GM18499 (cell line): Measurements from ENCODE around the gene PRDX1.
"Not testable (repeated sequence)": the region's sequence is repeated elsewhere in the genome, so short reads cannot be mapped to it uniquely, and the experiment has no call there.

Experiments
- ATAC-seq: cut with Tn5 transposase; IDR thresholded peaks from one replicate; pipeline ENCODE4 v1.9.1; 2021; ENCODE audit warnings: moderate number of reproducible peaks; ENCODE audit not compliant: insufficient read depth, unreplicated experiment

PRDX1 gene

GRCh38 chr1:45477646-45478045 lies 44.0 kb downstream of the PRDX1 start:
- ATAC-seq, result no peak

- not testable (repeated sequence) for ATAC-seq
Observed at GRCh38 chr1:45474194-45474593, 47.5 kb downstream of the PRDX1 start.

GRCh38 chr1:45473302-45473701 lies 48.4 kb downstream of the PRDX1 start:
- ATAC-seq, result no peak

- no peak for ATAC-seq
Observed at GRCh38 chr1:45470306-45470798, 51.3 kb downstream of the PRDX1 start.

GRCh38 chr1:45467353-45467752 lies 54.3 kb downstream of the PRDX1 start:
- ATAC-seq, result not testable (repeated sequence)

- ATAC-seq, result no peak
Observed at GRCh38 chr1:45465277-45465676, 56.4 kb downstream of the PRDX1 start.
